Fibroblast of lung (primary cell): Measurements from ENCODE around the gene TMEM127.

Source experiments
- EZH2 ChIP-seq: IDR thresholded peaks from 2 replicates; pipeline ENCODE4 v1.5.1; 2012; ENCODE audit warnings: low read length, control low read depth, mild to moderate bottlenecking; ENCODE audit errors: missing control alignments
- TF ChIP-seq, protein P1 (sequence below), 2 donors: IDR thresholded peaks in 1 of 2; conservative IDR thresholded peaks in 1 of 2; 1 replicate in 1 of 2; 2 replicates in 1 of 2; pipeline ENCODE4 v1.5.1; 2011 to 2012; ENCODE audit warnings: low read length in 2 of 2, control low read depth in 1 of 2, inconsistent platforms in 1 of 2, low read depth in 1 of 2, mild to moderate bottlenecking in 1 of 2

DNA sequence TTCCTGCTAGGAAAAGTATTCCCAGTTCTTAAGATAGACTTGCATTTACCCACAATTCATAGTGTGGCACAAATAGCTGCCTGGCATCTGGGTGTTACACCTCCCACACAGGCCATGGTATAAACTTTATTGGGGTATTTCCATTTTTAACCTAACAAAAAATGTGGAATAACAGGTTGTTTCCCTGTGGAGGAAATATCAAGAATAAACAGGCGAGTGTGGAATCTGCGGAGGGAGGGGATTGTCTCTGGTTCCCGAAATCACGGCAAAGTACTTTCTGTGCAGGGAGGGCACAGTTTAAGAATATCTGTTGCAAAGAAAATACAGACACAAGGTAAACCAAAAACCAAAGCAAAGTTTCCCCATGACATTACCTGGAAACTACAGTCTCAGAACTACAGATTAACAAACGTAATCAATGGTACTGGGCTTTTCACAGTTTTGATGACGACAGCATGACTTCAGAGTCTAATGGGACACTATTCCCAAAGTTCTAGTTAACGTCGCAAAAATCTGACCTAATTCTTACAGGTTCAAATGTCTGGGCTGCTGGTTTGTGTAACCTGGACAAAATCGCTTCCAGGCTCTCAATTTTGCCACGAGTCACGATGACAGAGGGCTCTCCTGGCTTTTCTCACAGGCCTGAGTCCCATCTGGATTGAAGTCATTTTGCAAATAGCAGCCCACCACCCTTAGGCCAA lies 58.6 kb downstream of the TMEM127 start:
- TF ChIP-seq, protein P1, sequence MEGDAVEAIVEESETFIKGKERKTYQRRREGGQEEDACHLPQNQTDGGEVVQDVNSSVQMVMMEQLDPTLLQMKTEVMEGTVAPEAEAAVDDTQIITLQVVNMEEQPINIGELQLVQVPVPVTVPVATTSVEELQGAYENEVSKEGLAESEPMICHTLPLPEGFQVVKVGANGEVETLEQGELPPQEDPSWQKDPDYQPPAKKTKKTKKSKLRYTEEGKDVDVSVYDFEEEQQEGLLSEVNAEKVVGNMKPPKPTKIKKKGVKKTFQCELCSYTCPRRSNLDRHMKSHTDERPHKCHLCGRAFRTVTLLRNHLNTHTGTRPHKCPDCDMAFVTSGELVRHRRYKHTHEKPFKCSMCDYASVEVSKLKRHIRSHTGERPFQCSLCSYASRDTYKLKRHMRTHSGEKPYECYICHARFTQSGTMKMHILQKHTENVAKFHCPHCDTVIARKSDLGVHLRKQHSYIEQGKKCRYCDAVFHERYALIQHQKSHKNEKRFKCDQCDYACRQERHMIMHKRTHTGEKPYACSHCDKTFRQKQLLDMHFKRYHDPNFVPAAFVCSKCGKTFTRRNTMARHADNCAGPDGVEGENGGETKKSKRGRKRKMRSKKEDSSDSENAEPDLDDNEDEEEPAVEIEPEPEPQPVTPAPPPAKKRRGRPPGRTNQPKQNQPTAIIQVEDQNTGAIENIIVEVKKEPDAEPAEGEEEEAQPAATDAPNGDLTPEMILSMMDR (conservative IDR thresholded peaks at IDR 0.05 in 1 of 2, IDR thresholded peaks at IDR 0.05 in 1 of 2; ENCODE audit: low read depth in 1 of 2, low read length in 2 of 2): no peak
- no peak for TF ChIP-seq EZH2
